H1 (cell line): ENCODE data around the gene AP5S1. TPM values are rescaled to one million over a fixed set of nuclear protein-coding genes. Genes with fewer than 3 reads are reported as not detected.
A peak's percentile ranks its signal among the peaks of the same experiment; 100 is the strongest.

Experiments
- ASH2L ChIP-seq: fragments of 200-600, 300-600 bp; sonication (generic); IDR thresholded peaks from one replicate; pipeline ENCODE4 v1.7.1; 2017; ENCODE audit warnings: low read length
- BCL11A ChIP-seq, 2 experiments: IDR thresholded peaks; one replicate each; pipeline ENCODE4 v1.6.1; 2011; ENCODE audit warnings: low read depth in 2 of 2, low read length in 2 of 2, mild to moderate bottlenecking in 2 of 2
- BRCA1 ChIP-seq: IDR thresholded peaks from 2 replicates; pipeline ENCODE4 v1.6.1; 2012; ENCODE audit warnings: low read depth, low read length, improper control_type of control experiment
- CBX5 ChIP-seq: fragments of 300-800, 300-1000 bp; sonication (generic); IDR thresholded peaks from 2 replicates; pipeline ENCODE4 v1.7.1; 2016; ENCODE audit warnings: antibody characterized with exemption, low read length, low read depth
- CBX8 ChIP-seq: fragments of 300-800, 300-1000 bp; sonication (generic); IDR thresholded peaks from 2 replicates; pipeline ENCODE4 v1.7.1; 2016; ENCODE audit warnings: low read depth, low read length, borderline replicate concordance
- EGR1 ChIP-seq: IDR thresholded peaks from 2 replicates; pipeline ENCODE4 v1.6.1; 2011; ENCODE audit warnings: low read depth, low read length, borderline replicate concordance
- NRF1 ChIP-seq: IDR thresholded peaks from 2 replicates; pipeline ENCODE4 v1.6.1; 2011; ENCODE audit warnings: mild to moderate bottlenecking, low read depth, low read length, improper control_type of control experiment
- PHF8 ChIP-seq: fragments of 200-600 bp; sonication (generic); conservative IDR thresholded peaks from 2 replicates; pipeline ENCODE4 v1.7.1; 2012; ENCODE audit warnings: low read depth, mild to moderate bottlenecking, inconsistent platforms, low read length, moderate library complexity
- POLR2A ChIP-seq, 2 experiments: IDR thresholded peaks; 1 replicate in 1 of 2; 2 replicates in 1 of 2; pipeline ENCODE4 v1.6.1; 2011; ENCODE audit warnings: low read depth in 2 of 2, low read length in 2 of 2, mild to moderate bottlenecking in 2 of 2; ENCODE audit errors: control extremely low read depth in 1 of 2
- POU5F1 ChIP-seq: IDR thresholded peaks from 2 replicates; pipeline ENCODE4 v1.6.1; 2011; ENCODE audit warnings: low read depth, mild to moderate bottlenecking, low read length, moderate library complexity
- RFX5 ChIP-seq: IDR thresholded peaks from 2 replicates; pipeline ENCODE4 v1.6.1; 2011; ENCODE audit warnings: low read depth, low read length, improper control_type of control experiment, borderline replicate concordance
- RXRA ChIP-seq: IDR thresholded peaks from 2 replicates; pipeline ENCODE4 v1.6.1; 2011; ENCODE audit warnings: low read depth, mild to moderate bottlenecking, low read length, moderate library complexity; ENCODE audit not compliant: insufficient read depth
- SIX5 ChIP-seq: IDR thresholded peaks from 2 replicates; pipeline ENCODE4 v1.6.1; 2011; ENCODE audit warnings: mild to moderate bottlenecking, low read depth, low read length
- SP2 ChIP-seq: IDR thresholded peaks from 2 replicates; pipeline ENCODE4 v1.6.1; 2012; ENCODE audit warnings: mild to moderate bottlenecking, low read length, inconsistent platforms
- SP4 ChIP-seq: IDR thresholded peaks from 2 replicates; pipeline ENCODE4 v1.6.1; 2012; ENCODE audit warnings: low read length, inconsistent platforms
- SRF ChIP-seq: IDR thresholded peaks from 2 replicates; pipeline ENCODE4 v1.6.1; 2011; ENCODE audit warnings: mild to moderate bottlenecking, low read depth, low read length, moderate library complexity
- SUZ12 ChIP-seq: fragments of 200-600 bp; sonication (generic); IDR thresholded peaks from 2 replicates; pipeline ENCODE4 v1.6.1; 2012; ENCODE audit warnings: mild to moderate bottlenecking, inconsistent platforms, low read length, moderate library complexity, mixed read lengths
- TAF7 ChIP-seq: optimal IDR thresholded peaks from 2 replicates; pipeline ENCODE3; 2011; ENCODE audit warnings: low read depth, mild to moderate bottlenecking, inconsistent platforms, low read length, moderate library complexity, borderline replicate concordance
- TBP ChIP-seq: IDR thresholded peaks from 2 replicates; pipeline ENCODE4 v1.6.1; 2011; ENCODE audit warnings: low read depth, low read length, improper control_type of control experiment
- YY1 ChIP-seq: IDR thresholded peaks from 2 replicates; pipeline ENCODE4 v1.6.1; 2011; ENCODE audit warnings: low read depth, mild to moderate bottlenecking, low read length
- ZNF274 ChIP-seq: IDR thresholded peaks from 2 replicates; pipeline ENCODE4 v1.7.0; 2012; ENCODE audit warnings: low read length, borderline replicate concordance; ENCODE audit errors: extremely low read depth
- polyA plus RNA-seq, 7 experiments: library from polyadenylated mRNA; depleted of rRNA in 3 of 7; stranded (reverse) in 5 of 7; unstranded in 2 of 7; fragments of >200 nt in 5 of 7; fragments of 200-250 nt in 2 of 7; gene quantifications; 1 replicate in 5 of 7; 2 replicates in 1 of 7; 4 replicates in 1 of 7; pipeline versions ENCODE4 v1.2.1 to v1.2.3, GENCODE V29; 2011 to 2013; ENCODE audit warnings: missing spikeins in 2 of 7, mixed read lengths in 2 of 7
- total RNA-seq: library from RNA; stranded (reverse); fragmentation: NEBNext Ultra II Directional; extraction: Animal tissue kit (Norgen Biotek cat#: 25700); gene quantifications from 2 replicates; pipeline ENCODE4 v1.2.1, GENCODE V29; 2021
- TF ChIP-seq, protein P1 (sequence below): IDR thresholded peaks from 2 replicates; pipeline ENCODE4 v1.6.1; 2011; ENCODE audit warnings: low read depth, mild to moderate bottlenecking, low read length; ENCODE audit not compliant: insufficient read depth
- TF ChIP-seq, protein P2 (sequence below): IDR thresholded peaks from 2 replicates; pipeline ENCODE4 v1.6.1; 2012; ENCODE audit warnings: low read length, inconsistent platforms

AP5S1 gene
- total and polyA plus RNA-seq, 2 of the 8 experiments (the other 6 are each of a cell fraction or from before 2014, with no cell fraction given): 3.3 to 3.7 TPM

DNA sequence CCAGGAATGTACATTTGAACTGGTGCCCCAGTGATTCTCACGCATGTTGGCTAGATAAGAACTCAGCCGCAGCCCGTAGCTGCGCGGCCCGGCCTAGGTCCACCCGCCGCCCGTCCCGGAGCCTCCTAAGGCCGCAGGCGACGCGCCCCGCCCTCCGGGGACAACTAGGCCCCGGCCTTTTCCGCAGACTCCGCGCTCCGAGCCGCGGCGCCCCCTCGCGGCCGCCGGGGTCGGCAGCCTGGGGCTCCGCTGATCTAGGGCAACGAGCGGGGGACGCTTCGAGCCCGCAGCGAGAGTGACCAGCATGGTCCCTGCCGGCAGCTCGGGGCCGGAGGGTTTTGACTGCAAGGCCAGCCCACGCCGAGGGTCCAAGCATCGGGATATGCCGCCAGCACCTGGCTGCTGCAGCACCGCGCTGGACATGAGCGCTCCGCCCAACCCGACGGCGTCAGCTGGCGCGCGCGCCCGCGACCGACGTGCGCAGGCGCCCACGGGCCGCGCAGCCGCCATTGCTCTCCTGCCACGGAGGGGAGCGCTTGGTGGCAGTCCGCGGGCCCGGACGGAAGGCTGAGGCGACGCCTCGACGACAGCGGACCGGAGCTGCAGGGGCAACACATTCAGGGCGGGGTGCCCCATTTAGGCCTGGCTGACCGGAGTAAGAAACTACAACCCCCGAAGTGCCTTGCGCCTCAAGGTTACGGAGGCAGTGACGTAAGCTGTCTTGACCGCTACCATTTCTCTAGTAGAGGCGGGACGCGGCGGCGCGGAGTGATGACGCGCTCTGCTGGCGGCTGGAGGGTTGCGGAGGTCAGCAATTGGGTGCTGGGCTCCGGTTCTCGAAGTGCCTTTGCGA, at the start of gene AP5S1 (continued):
- TF ChIP-seq PHF8: peak; percentile 88
- TF ChIP-seq RXRA: no peak
- TF ChIP-seq, protein P1, sequence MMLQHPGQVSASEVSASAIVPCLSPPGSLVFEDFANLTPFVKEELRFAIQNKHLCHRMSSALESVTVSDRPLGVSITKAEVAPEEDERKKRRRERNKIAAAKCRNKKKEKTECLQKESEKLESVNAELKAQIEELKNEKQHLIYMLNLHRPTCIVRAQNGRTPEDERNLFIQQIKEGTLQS: peak; percentile 91
- peak; percentile 94 for TF ChIP-seq YY1
- TF ChIP-seq TBP: peak; percentile 55
- TF ChIP-seq SP2: no peak
- no peak for TF ChIP-seq BCL11A (IDR thresholded peaks at IDR 0.05; ENCODE audit: low read depth in 2 of 2, low read length in 2 of 2)
- TF ChIP-seq CBX5: no peak
- peak; percentile 76 to 83 for TF ChIP-seq POLR2A (IDR thresholded peaks at IDR 0.05; ENCODE audit: control extremely low read depth in 1 of 2, low read depth in 2 of 2, low read length in 2 of 2)
- no peak for TF ChIP-seq SUZ12
- TF ChIP-seq EGR1: no peak
- TF ChIP-seq TAF7: peak; percentile 75
- TF ChIP-seq, protein P2, sequence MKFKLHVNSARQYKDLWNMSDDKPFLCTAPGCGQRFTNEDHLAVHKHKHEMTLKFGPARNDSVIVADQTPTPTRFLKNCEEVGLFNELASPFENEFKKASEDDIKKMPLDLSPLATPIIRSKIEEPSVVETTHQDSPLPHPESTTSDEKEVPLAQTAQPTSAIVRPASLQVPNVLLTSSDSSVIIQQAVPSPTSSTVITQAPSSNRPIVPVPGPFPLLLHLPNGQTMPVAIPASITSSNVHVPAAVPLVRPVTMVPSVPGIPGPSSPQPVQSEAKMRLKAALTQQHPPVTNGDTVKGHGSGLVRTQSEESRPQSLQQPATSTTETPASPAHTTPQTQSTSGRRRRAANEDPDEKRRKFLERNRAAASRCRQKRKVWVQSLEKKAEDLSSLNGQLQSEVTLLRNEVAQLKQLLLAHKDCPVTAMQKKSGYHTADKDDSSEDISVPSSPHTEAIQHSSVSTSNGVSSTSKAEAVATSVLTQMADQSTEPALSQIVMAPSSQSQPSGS: peak; percentile 30; the same call in 1 of the 2 replicates
- peak; percentile 84 for TF ChIP-seq SIX5
- no peak for TF ChIP-seq CBX8
- TF ChIP-seq SP4: peak; percentile 75; the same call in 1 of the 2 replicates
- TF ChIP-seq SRF: peak; percentile 78
- TF ChIP-seq RFX5: no peak
- TF ChIP-seq NRF1: peak; percentile 49; the same call in 1 of the 2 replicates
- no peak for TF ChIP-seq ZNF274
- no peak for TF ChIP-seq POU5F1
- TF ChIP-seq ASH2L: peak; percentile 100
- 0 out of 2 replicates have a peak, but pooled peaks have one; percentile 5 for TF ChIP-seq BRCA1
